ENCODE measurements around the gene LAMC3. TPM values are rescaled to one million over a fixed set of nuclear protein-coding genes. Genes with fewer than 3 reads are reported as not detected.
A peak's percentile ranks its signal among the peaks of the same experiment; 100 is the strongest.

Gene LAMC3
- total RNA-seq, 4 donors from 2014 or later: under 0.01 to 0.78 (median 0.50) TPM; not detected in 1

DNA sequence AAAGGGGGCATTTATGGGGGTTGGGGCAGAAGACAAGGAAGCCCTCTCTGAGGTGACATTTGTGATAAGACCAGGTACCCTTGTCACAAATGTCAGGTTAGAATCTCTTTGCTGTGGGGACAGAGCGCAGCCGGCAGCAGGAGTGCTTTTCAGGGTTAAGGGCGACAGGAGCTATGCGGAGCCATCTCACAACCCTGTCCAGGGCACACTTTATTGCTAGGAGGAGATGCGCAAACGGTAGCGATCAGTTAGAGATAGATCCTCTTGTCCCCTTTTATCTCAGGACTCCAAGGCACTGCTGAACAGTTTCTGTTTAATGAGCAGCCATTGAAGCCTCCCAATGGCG is 438 bp upstream of the LAMC3 start:
- ATAC-seq: no peak
- 13 to 41% methylated on average over 3 to 7 of the region's 8 CpGs for WGBS, 2 donors (ENCODE audit: low coverage in 1 of 2)
- Histone ChIP-seq H3K4me1 (peaks cover 0 to 11% (median 4%) of the 10 kb centered on the region in 3 donors), H3K9me3 (no peaks in the 10 kb centered on the region), H3K27ac (no peak overlapping the region), H3K4me3 (peak overlapping the region in 1 of 2 donors; percentile 40), H3K36me3 (no peaks in the 10 kb centered on the region), H3K27me3 (peaks cover 62% of the 10 kb centered on the region)
- TF ChIP-seq, protein P1, sequence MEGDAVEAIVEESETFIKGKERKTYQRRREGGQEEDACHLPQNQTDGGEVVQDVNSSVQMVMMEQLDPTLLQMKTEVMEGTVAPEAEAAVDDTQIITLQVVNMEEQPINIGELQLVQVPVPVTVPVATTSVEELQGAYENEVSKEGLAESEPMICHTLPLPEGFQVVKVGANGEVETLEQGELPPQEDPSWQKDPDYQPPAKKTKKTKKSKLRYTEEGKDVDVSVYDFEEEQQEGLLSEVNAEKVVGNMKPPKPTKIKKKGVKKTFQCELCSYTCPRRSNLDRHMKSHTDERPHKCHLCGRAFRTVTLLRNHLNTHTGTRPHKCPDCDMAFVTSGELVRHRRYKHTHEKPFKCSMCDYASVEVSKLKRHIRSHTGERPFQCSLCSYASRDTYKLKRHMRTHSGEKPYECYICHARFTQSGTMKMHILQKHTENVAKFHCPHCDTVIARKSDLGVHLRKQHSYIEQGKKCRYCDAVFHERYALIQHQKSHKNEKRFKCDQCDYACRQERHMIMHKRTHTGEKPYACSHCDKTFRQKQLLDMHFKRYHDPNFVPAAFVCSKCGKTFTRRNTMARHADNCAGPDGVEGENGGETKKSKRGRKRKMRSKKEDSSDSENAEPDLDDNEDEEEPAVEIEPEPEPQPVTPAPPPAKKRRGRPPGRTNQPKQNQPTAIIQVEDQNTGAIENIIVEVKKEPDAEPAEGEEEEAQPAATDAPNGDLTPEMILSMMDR (IDR thresholded peaks at IDR 0.05): no peak
- no peak for TF ChIP-seq POLR2AphosphoS5 (IDR thresholded peaks at IDR 0.05)
- no peak for TF ChIP-seq POLR2A (IDR thresholded peaks at IDR 0.05)
- TF ChIP-seq EP300 (IDR thresholded peaks at IDR 0.05): no peak

DNA sequence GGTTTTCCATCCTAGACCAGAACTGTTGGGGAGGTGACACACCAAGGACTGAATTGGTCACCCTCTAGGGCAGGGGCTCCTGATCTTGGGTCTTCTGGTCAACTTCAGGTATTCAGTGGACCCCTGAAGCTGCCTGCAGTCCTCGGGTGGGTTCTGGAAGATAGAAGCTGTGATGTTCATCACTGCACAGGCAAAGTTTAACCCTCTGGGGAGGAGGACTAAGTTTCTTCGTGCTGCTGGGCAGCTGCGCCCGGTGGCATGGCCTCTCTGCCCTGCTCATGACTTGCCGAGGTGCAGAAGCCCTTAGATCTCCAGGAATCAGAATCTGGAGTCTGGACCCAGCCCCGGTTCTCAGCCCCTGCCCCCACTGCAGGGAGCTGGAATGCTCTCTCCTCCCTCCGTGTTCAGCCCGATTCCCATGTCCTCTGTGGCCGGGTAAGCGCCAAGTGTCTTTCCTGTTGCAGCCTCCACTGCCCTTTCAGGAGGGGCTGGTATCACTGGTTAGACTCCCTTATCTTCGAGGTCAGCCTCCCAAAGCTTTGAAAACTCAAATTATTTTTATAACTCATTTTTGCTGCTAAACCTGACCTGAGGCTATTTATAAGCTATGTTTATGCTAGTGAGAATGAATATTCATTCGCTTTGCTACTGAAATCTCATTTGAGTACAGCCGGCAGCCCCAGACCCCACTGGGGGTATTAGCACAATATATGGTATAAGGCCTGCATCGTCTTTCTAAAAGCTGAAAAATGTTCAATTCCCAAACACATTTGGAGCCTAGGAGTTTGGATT is 1.7 kb downstream of the LAMC3 start:
- TF ChIP-seq POLR2A (IDR thresholded peaks at IDR 0.05): no peak
- ATAC-seq: no peak
- Histone ChIP-seq H3K4me3 (no peak overlapping the region), H3K9me3 (no peaks in the 10 kb centered on the region), H3K4me1 (peaks cover 0 to 11% (median 4%) of the 10 kb centered on the region in 3 donors), H3K27me3 (peaks cover 75% of the 10 kb centered on the region), H3K36me3 (no peaks in the 10 kb centered on the region), H3K27ac (no peak overlapping the region)
- 50 to 80% methylated on average over 1 to 8 of the region's 14 CpGs for WGBS, 2 donors (ENCODE audit: low coverage in 1 of 2)

DNA sequence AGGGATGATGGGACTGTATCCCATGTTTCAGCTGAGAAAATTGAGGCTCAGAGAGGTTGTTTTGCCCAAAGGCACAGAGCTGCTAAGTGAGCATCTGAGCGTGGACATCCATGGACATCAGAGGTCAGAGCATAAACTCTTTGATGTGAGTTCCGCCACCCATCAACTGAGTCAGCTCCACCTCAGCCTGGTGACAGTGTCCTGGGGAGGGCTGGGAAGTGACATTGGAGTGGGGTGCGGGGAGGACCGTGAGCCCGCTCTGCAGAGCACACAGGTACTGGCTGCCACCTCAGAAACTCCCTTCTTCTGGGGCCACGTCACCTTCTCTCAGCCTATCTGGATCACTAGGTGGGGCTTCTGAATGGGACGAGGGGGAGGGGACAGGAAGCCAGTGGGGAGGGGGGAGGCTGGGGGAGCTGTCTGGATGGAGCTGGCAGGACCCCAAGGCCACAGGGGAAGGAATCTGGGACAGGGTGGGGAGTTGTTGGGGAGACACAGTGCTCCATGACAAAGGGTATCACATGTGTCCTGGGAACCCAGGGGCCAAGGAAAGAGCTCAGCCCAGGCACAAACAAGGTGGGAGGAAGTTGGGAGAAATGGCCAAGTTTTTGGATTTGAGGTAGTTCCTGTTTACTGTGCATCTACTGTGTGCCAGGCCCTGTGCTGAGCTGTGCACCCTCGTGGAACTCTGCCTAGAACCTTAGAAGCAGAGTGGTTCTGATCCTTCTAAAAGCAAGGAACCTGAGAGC is 2.5 kb downstream of the LAMC3 start:
- no peaks in the 10 kb centered on the region for H3K9me3 ChIP-seq
- peaks cover 81% of the 10 kb centered on the region for H3K27me3 ChIP-seq
- no peak overlapping the region for H3K27ac ChIP-seq
- no peaks in the 10 kb centered on the region for H3K36me3 ChIP-seq
- H3K4me1 ChIP-seq: peaks cover 0 to 11% (median 4%) of the 10 kb centered on the region in 3 donors
- 60 to 70% methylated on average over 1 to 2 of the region's 8 CpGs for WGBS, 2 donors (ENCODE audit: low coverage in 1 of 2)
- no peak for ATAC-seq
- no peak for TF ChIP-seq POLR2AphosphoS5 (IDR thresholded peaks at IDR 0.05)
- TF ChIP-seq, protein P1 (IDR thresholded peaks at IDR 0.05): no peak
- no peak for TF ChIP-seq POLR2A (IDR thresholded peaks at IDR 0.05)
- TF ChIP-seq EP300 (IDR thresholded peaks at IDR 0.05): no peak
- H3K4me3 ChIP-seq: no peak overlapping the region

DNA sequence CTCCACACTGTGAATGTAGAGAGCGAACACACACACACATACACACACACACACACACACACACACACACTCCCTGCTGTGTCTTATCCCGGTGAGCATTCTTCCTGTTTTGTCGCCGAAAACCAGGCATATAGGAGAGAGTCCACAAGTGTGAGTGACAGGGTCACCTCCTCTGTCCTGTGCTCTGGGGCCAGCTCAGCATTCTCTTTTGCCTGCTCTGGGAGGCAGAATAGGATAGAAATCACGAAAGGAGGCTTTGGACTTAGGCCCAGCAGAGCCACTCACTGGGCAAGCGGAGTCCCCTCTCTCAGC is 3.0 kb downstream of the LAMC3 start:
- H3K9me3 ChIP-seq: no peaks in the 10 kb centered on the region
- WGBS, 2 donors (ENCODE audit: low coverage in 1 of 2): 49% methylated on average over 4 of the region's 6 CpGs; no CpG with 5 or more reads in 1 of the 2 donors
- peaks cover 83% of the 10 kb centered on the region for H3K27me3 ChIP-seq
- TF ChIP-seq EP300 (IDR thresholded peaks at IDR 0.05) (no peak), POLR2A (IDR thresholded peaks at IDR 0.05) (no peak), POLR2AphosphoS5 (IDR thresholded peaks at IDR 0.05) (no peak)
- TF ChIP-seq, protein P1 (IDR thresholded peaks at IDR 0.05): no peak
- no peak overlapping the region for H3K4me3 ChIP-seq
- H3K4me1 ChIP-seq: peaks cover 0 to 11% (median 4%) of the 10 kb centered on the region in 3 donors
- no peak overlapping the region for H3K27ac ChIP-seq
- no peaks in the 10 kb centered on the region for H3K36me3 ChIP-seq
- ATAC-seq: no peak

DNA sequence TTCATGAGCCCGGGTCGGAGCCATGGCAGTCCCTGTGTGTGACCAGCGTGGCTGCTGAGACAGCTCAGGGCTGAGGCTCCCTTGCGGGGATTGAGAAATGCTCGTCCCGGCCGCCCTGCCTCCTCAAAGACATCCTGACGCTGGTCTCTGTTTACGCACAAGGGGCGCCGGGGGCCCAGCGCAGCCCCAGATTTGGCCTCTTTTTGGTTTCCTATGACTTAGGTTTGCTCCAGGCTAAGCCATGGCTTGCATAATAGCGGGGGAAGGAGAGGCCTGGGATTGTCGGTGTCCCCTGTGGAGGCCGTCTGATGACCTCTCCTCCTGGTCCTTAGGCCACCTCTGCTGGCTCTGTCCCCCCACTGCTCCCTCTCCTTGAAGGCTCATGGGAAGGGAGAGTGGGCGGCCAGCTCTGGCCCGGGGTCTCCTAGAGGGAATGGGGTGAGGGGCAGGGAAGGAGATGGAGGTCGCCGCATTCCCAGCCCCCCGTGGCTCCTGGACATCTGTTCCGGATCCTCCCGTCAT is 3.5 kb downstream of the LAMC3 start:
- peaks cover 0 to 11% (median 4%) of the 10 kb centered on the region in 3 donors for H3K4me1 ChIP-seq
- 40% methylated on average over 2 of the region's 22 CpGs; no CpG with 5 or more reads in 1 of the 2 donors for WGBS, 2 donors (ENCODE audit: low coverage in 1 of 2)
- no peaks in the 10 kb centered on the region for H3K36me3 ChIP-seq
- peaks cover 82% of the 10 kb centered on the region for H3K27me3 ChIP-seq
- no peak overlapping the region for H3K27ac ChIP-seq
- ATAC-seq: no peak
- no peak overlapping the region for H3K4me3 ChIP-seq
- TF ChIP-seq POLR2AphosphoS5 (IDR thresholded peaks at IDR 0.05) (no peak), POLR2A (IDR thresholded peaks at IDR 0.05) (no peak), EP300 (IDR thresholded peaks at IDR 0.05) (no peak)
- TF ChIP-seq, protein P1 (IDR thresholded peaks at IDR 0.05): no peak
- H3K9me3 ChIP-seq: no peaks in the 10 kb centered on the region
